K562 (cell line): ENCODE measurements around the gene SSTR5. TPM values are rescaled to one million over a fixed set of nuclear protein-coding genes. Genes with fewer than 3 reads are reported as not detected.
A peak's percentile ranks its signal among the peaks of the same experiment; 100 is the strongest.

Experiments
- ATAC-seq: fragments of 200-7000 bp; cut with Tn5 transposase; 3 replicates; pipeline ENCODE4 v1.9.1; 2020; ENCODE audit warnings: moderate library complexity
- BruUV-seq: library from RNA; stranded (reverse); fragments of 400-500 nt; replicated peaks from 2 replicates; lab custom pipeline; 2021; lab: Mats Ljungman, UMichigan
- CTCF ChIA-PET: fragments of 300-600 bp; formaldehyde crosslinking; extraction: SDS; loops from one replicate; lab custom pipeline; 2021; ENCODE audit warnings: low intra/inter-chr PET ratio; lab: Yijun Ruan, JAX
- POLR2A ChIA-PET: fragments of 300-600, 350-650 bp; sonication (Branson Sonifier 250); formaldehyde crosslinking; extraction: SDS; loops from one replicate; lab custom pipeline; 2021; ENCODE audit warnings: antibody characterized with exemption, inconsistent platforms; lab: Yijun Ruan, JAX
- DNase-seq, 4 experiments: peaks; one replicate each; pipeline versions ENCODE4 v3.0.0 to v3.0.0-alpha.2; 2011 to 2018; ENCODE audit warnings: low spot score in 3 of 4, mixed read lengths in 3 of 4; ENCODE audit errors: extremely low read depth in 1 of 4
- FAIRE-seq: peaks from 2 replicates; lab custom pipeline; 2011; peaks lifted over from hg19 to GRCh38; lab: Jason Lieb, UNC
- H2AFZ ChIP-seq: 2 replicates; pipeline ENCODE4 v1.6.0; 2011; ENCODE audit warnings: low read depth, low read length, control low read depth, inconsistent platforms
- H3K27ac ChIP-seq: fragments of 200-600 bp; 3 replicates; pipeline ENCODE4 v1.8.0; 2011; ENCODE audit warnings: low read depth, mild to moderate bottlenecking, control low read depth, inconsistent platforms, low read length, moderate library complexity, mixed read lengths; ENCODE audit errors: extremely low read depth
- H3K27me3 ChIP-seq, 2 experiments: fragments of 300-600 bp in 1 of 2; 2 replicates in 1 of 2; 3 replicates in 1 of 2; pipeline versions ENCODE4 v1.6.0 to v1.8.0; 2011; ENCODE audit warnings: inconsistent platforms in 2 of 2, low read length in 2 of 2, mild to moderate bottlenecking in 1 of 2, mixed read lengths in 1 of 2, moderate library complexity in 1 of 2; ENCODE audit not compliant: control insufficient read depth in 2 of 2, insufficient read depth in 2 of 2
- H3K36me3 ChIP-seq: fragments of 300-600 bp; 3 replicates; pipeline ENCODE4 v1.8.0; 2011; ENCODE audit warnings: mild to moderate bottlenecking, low read length, inconsistent platforms; ENCODE audit not compliant: control insufficient read depth, insufficient read depth
- H3K4me1 ChIP-seq, 2 experiments: fragments of 200-600 bp in 1 of 2; replicated peaks in 1 of 2; 2 replicates in 1 of 2; 3 replicates in 1 of 2; pipeline versions ENCODE4 v1.5.1 to v1.8.0; 2011; ENCODE audit warnings: inconsistent platforms in 2 of 2, low read length in 2 of 2, mild to moderate bottlenecking in 1 of 2, mixed read lengths in 1 of 2, moderate library complexity in 1 of 2; ENCODE audit not compliant: control insufficient read depth in 2 of 2, insufficient read depth in 2 of 2
- H3K4me2 ChIP-seq: 2 replicates; pipeline ENCODE4 v1.6.1; 2011; ENCODE audit warnings: low read length, control low read depth, inconsistent platforms, mixed read lengths; ENCODE audit not compliant: insufficient read depth
- H3K4me3 ChIP-seq: fragments of 200-600 bp; sonication (generic), shearing (Covaris generic); 2 replicates; pipeline ENCODE4 v1.5.1; 2016; ENCODE audit warnings: control low read depth, inconsistent platforms
- H3K79me2 ChIP-seq: fragments of 200-600 bp; 3 replicates; pipeline ENCODE4 v1.8.0; 2011; ENCODE audit warnings: low read length, inconsistent platforms; ENCODE audit not compliant: control insufficient read depth, insufficient read depth
- H3K9ac ChIP-seq, 2 experiments: 2 replicates each; pipeline versions ENCODE4 v1.6.0 to v1.6.1; 2011; ENCODE audit warnings: low read depth in 2 of 2, low read length in 2 of 2, control low read depth in 1 of 2, inconsistent platforms in 1 of 2, mild to moderate bottlenecking in 1 of 2, mixed read lengths in 1 of 2; ENCODE audit not compliant: insufficient read depth in 1 of 2
- H3K9me1 ChIP-seq: one replicate; pipeline ENCODE4 v1.6.0; 2011; ENCODE audit warnings: inconsistent platforms, mild to moderate bottlenecking, low read length, moderate library complexity; ENCODE audit not compliant: control insufficient read depth, insufficient read depth
- H3K9me3 ChIP-seq: replicated peaks from 2 replicates; pipeline ENCODE4 v1.5.1; 2011; ENCODE audit warnings: low read depth, low read length, inconsistent platforms; ENCODE audit not compliant: control insufficient read depth, insufficient read depth
- H4K20me1 ChIP-seq: replicated peaks from 2 replicates; pipeline ENCODE4 v1.6.1; 2011; ENCODE audit warnings: low read length, inconsistent platforms, mixed read lengths; ENCODE audit not compliant: control insufficient read depth, insufficient read depth
- CBFA2T2 ChIP-seq: fragments of 450-650 bp; conservative IDR thresholded peaks from 2 replicates; pipeline ENCODE4 v1.6.1; 2017; ENCODE audit warnings: mild to moderate bottlenecking
- ELF2 ChIP-seq: fragments of 250-450 bp; sonication (Bioruptor Pico); IDR thresholded peaks from 2 replicates; pipeline ENCODE4 v1.5.0; 2021; ENCODE audit warnings: mild to moderate bottlenecking
- HNRNPH1 ChIP-seq: fragments of 200-400 bp; formaldehyde crosslinking; optimal IDR thresholded peaks from 2 replicates; pipeline ENCODE3; 2017; ENCODE audit warnings: low read depth, mild to moderate bottlenecking, low read length, moderate library complexity
- ILK ChIP-seq: fragments of 450-650 bp; IDR thresholded peaks from 2 replicates; pipeline ENCODE4 v1.6.1; 2016; ENCODE audit warnings: missing genetic modification characterization, low read depth, mild to moderate bottlenecking, missing compliant biosample characterization, moderate library complexity, borderline replicate concordance
- PBX2 ChIP-seq, 2 experiments: IDR thresholded peaks in 1 of 2; conservative IDR thresholded peaks in 1 of 2; 2 replicates each; pipeline ENCODE4 v1.6.1; 2016; ENCODE audit warnings: low read depth in 2 of 2, mild to moderate bottlenecking in 1 of 2, missing compliant biosample characterization in 1 of 2, missing genetic modification characterization in 1 of 2, moderate library complexity in 1 of 2
- POLR2A ChIP-seq: fragments of 450-650 bp; conservative IDR thresholded peaks from 2 replicates; pipeline ENCODE4 v1.6.1; 2016
- POLR3A ChIP-seq: IDR thresholded peaks from 2 replicates; pipeline ENCODE4 v1.6.1; 2011; ENCODE audit warnings: borderline replicate concordance, mild to moderate bottlenecking, moderate library complexity; ENCODE audit not compliant: insufficient read length, insufficient read depth; ENCODE audit errors: extremely low read depth
- SIRT6 ChIP-seq: IDR thresholded peaks from one replicate; pipeline ENCODE4 v1.6.1; 2012; ENCODE audit warnings: low read depth, mild to moderate bottlenecking, control low read depth, inconsistent platforms, low read length, moderate library complexity
- UBTF ChIP-seq, 2 experiments: IDR thresholded peaks; 2 replicates each; pipeline ENCODE4 v1.6.1; 2012; ENCODE audit warnings: improper control_type of control experiment in 2 of 2, low read depth in 2 of 2, low read length in 2 of 2, borderline replicate concordance in 1 of 2
- ZFX ChIP-seq: sonication (generic); formaldehyde crosslinking; IDR thresholded peaks from 2 replicates; pipeline ENCODE4 v1.8.0; 2022; ENCODE audit warnings: mild to moderate bottlenecking, missing genetic modification reagents, moderate library complexity
- ZNF23 ChIP-seq: fragments of 250-450 bp; sonication (Bioruptor Pico); IDR thresholded peaks from 2 replicates; pipeline ENCODE4 v1.4.0; 2020; ENCODE audit warnings: mild to moderate bottlenecking
- ZNF263 ChIP-seq: sonication (generic); formaldehyde crosslinking; IDR thresholded peaks from 2 replicates; pipeline ENCODE4 v1.8.0; 2022; ENCODE audit warnings: mild to moderate bottlenecking, missing genetic modification reagents, borderline replicate concordance
- ZNF280A ChIP-seq: fragments of 450-650 bp; IDR thresholded peaks from 2 replicates; pipeline ENCODE4 v1.6.1; 2018; ENCODE audit warnings: mild to moderate bottlenecking, low read depth; ENCODE audit not compliant: partially characterized antibody
- ZNF354B ChIP-seq: fragments of 250-450 bp; sonication (Bioruptor Pico); IDR thresholded peaks from 2 replicates; pipeline ENCODE4 v1.4.0; 2020
- whole genome bisulfite sequencing: fragments of 100-300 bp; shearing (Covaris generic); methylation state at CpG from one replicate; pipeline ENCODE4 v1.1.6; 2016; ENCODE audit warnings: low coverage, mixed read lengths; ENCODE audit not compliant: insufficient coverage; ENCODE audit errors: missing lambda C conversion rate; 5-methylcytosine and 5-hydroxymethylcytosine counted together
- in situ Hi-C: fragments of 300-500 bp; cut with MboI; formaldehyde crosslinking; loops from 4 replicates; pipeline ENCODE4 v1.15.0; 2018; ENCODE audit warnings: inconsistent platforms, mixed read lengths
- intact Hi-C: fragments of 100-400 bp; cut with micrococcal nuclease; formaldehyde crosslinking; loops from 2 replicates; pipeline ENCODE4 v1.14.2; 2022
- polyA plus RNA-seq, 8 experiments: library from polyadenylated mRNA; depleted of rRNA in 4 of 8; stranded (reverse) in 5 of 8; unstranded in 3 of 8; fragments of >200 nt; fragmentation: Nextera tagmentation in 2 of 8; fragmentation: Illumina TruSeq in 1 of 8; extraction: Ambion mirVana in 2 of 8; extraction: Trizol in 1 of 8; gene quantifications; 2 replicates each; pipeline versions ENCODE4 v1.2.1 to v1.2.3, GENCODE V29; 2011 to 2014; ENCODE audit warnings: inconsistent platforms in 1 of 8, missing spikeins in 1 of 8
- total RNA-seq, 7 experiments: library from RNA; depleted of rRNA in 6 of 7; stranded (reverse); fragments of >200 nt in 6 of 7; fragmentation: Illumina TruSeq in 2 of 7; extraction: Trizol in 2 of 7; gene quantifications; 2 replicates each; pipeline versions ENCODE4 v1.2.1 to v1.2.3, GENCODE V29; 2011 to 2021; ENCODE audit warnings: low replicate concordance in 1 of 7

Gene SSTR5
- total and polyA plus RNA-seq, 9 of the 15 experiments (the other 6 are each of a cell fraction or from before 2014, with no cell fraction given), result not detected

GRCh38 chr16:1101573-1102332 lies 29.2 kb downstream of the SSTR5 start:
- no peak for ATAC-seq
- peaks cover 17% of the 10 kb centered on the region for H4K20me1 ChIP-seq
- TF ChIP-seq ZNF23 (CRISPR knock-in tag) (no peak), SIRT6 (no peak), ILK (tag) (no peak), ZNF280A (no peak), HNRNPH1 (no peak), PBX2 (CRISPR knock-in tag; IDR thresholded peaks at IDR 0.05; ENCODE audit: low read depth) (no peak), PBX2 (tag; conservative IDR thresholded peaks at IDR 0.05; ENCODE audit: low read depth) (no peak), ZNF354B (CRISPR knock-in tag) (no peak), POLR2A (no peak), UBTF (IDR thresholded peaks at IDR 0.05; ENCODE audit: borderline replicate concordance in 1 of 2, low read depth in 2 of 2, low read length in 2 of 2) (peak in 1 of 2 experiments; percentile 67; a peak in 2 of 4 replicates), ZFX (CRISPR knock-in tag) (peak; percentile 37), CBFA2T2 (no peak), ZNF263 (CRISPR knock-in tag) (no peak), ELF2 (no peak), POLR3A (no peak)

More at GRCh38 chr16:1101573-1102332, 29.2 kb downstream of the SSTR5 start:
- Histone ChIP-seq H3K9me3 (no peaks in the 10 kb centered on the region), H3K36me3 (no peaks in the 10 kb centered on the region), H3K4me2 (no peak overlapping the region), H3K27me3 (peaks cover 7 to 58% of the 10 kb centered on the region in 2 experiments; a peak in 3 of 5 replicates), H3K4me1 (peaks cover 0 to 67% of the 10 kb centered on the region in 2 experiments; a peak in 2 of 5 replicates), H3K27ac (no peak overlapping the region), H2AFZ (no peak overlapping the region), H3K9ac (no peak overlapping the region), H3K4me3 (no peak overlapping the region), H3K9me1 (no peaks in the 10 kb centered on the region), H3K79me2 (no peaks in the 10 kb centered on the region)
- in situ Hi-C loops, result no loop called here
- BruUV-seq, result no TSS peak
- DNase-seq, result no peak
- POLR2A ChIA-PET, result interaction anchor here (0.6 kb wide), 1 partner anchor 232 kb away, joined by 3 read pairs; no protein-coding TSS in a partner anchor
- no peak for FAIRE-seq
- WGBS, result 4% methylated on average over 16 of the region's 25 CpGs
- intact Hi-C loops, result no loop called here
- CTCF ChIA-PET, result interaction anchor here (0.6 to 2.9 kb wide), 2 partner anchors 27 to 390 kb away, joined by 3 to 17 read pairs; no protein-coding TSS in a partner anchor
